GM18909 (cell line): ENCODE data around the gene ARVCF.
A peak's percentile ranks its signal among the peaks of the same experiment; 100 is the strongest.

Experiments
- ATAC-seq: cut with Tn5 transposase; IDR thresholded peaks from one replicate; pipeline ENCODE4 v1.9.1; 2021; ENCODE audit warnings: mild to moderate bottlenecking; ENCODE audit not compliant: unreplicated experiment, poor library complexity

ARVCF gene

DNA sequence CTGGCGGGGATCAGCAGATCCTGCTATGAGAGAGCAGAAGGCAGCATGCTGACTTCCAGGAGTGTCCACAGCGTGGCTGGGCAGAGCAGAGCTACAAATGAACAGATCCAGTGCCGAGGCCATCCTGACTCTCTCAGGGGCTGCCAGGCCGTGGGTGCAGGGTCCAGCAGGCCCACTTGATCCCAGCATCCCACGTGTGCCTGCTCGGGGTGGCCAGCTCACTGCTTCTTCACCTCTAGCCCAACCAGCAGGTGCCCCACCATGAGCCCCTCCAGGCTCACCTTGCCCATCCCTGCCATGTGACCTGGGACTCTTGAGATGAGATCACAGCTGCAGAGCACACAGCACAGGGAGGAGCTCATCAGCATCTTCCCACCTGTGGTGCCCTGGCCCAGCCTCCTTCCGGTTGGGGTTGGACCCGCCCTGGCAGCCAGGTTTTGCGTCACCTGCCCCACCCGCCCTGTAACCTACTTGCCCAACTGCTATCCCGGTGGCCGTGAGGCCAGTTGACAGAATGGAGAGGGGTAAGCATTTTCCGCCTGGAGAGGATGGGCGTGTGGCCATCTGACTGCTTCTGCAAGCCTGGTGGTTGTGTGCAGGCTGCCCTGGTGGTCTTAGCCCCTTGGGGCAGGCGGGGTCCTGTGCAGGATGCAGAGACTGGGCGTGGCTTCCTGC is 15.2 kb upstream of the ARVCF start:
- no peak for ATAC-seq

DNA sequence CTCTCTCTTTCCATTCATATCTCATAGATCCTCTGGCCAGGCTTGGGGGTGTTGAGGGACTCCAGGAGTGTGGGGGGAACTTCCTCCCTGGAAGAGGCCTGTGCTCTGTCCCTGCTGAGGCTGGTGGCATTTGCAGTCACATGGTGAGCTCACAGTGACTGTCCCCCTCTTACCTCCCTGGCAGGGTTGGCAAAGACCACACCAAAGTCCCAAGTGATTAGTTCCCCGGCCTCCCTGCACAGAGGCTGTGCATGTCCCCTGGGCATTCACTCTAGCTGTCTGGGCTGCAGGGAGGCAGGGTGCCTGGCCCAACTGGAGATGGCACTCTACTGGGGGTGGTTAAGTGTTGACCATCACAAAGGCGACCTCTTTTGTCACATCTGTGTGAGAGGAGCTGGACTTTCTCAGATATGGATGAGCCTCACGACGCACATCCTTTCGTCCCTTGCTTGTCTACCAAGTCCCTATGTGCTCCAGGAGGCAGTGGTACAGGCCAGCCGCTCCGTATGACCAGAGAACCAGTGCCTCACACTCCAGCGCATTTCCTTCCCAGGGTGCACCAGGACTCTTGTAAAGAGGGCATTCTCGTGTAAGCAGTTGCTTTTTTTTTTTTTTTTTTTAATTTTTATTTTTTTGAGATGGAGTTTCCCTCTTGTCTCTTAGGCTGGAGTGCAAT is 13.1 kb upstream of the ARVCF start:
- ATAC-seq, result no peak

DNA sequence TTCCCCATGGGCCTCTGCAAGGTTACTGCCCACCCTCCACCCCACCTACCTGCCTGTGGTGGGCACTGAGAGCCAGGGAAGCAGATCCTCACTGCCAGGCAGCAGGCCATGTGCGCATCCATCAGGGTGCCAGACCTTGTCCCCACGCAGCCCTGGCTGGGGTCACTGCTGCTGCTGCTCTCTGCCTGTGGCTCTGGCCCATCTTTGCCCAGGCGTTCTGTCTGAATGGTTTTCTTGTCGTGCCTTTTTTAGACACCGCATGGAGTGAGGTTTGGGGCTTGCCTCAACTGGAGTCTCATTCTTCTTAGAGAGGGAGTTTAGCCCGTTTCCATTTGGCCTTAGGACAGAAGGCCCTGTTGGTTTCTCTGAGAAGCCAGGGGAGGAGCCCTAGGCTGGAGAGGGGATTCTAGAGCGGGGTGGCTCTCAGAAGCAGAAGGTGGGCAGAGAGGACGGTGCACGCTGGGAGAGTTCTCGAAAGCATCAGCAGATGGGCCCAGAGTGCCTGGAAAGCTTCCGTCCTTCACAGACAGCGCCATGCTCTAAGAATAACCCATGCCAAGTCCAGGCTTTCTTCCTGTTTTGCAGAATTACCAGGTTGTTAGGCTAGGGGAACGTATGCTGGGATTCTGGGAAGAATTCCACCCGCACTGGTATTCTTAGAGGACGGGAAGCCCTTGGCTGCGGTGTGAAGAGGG is 12.4 kb upstream of the ARVCF start:
- ATAC-seq, result no peak

DNA sequence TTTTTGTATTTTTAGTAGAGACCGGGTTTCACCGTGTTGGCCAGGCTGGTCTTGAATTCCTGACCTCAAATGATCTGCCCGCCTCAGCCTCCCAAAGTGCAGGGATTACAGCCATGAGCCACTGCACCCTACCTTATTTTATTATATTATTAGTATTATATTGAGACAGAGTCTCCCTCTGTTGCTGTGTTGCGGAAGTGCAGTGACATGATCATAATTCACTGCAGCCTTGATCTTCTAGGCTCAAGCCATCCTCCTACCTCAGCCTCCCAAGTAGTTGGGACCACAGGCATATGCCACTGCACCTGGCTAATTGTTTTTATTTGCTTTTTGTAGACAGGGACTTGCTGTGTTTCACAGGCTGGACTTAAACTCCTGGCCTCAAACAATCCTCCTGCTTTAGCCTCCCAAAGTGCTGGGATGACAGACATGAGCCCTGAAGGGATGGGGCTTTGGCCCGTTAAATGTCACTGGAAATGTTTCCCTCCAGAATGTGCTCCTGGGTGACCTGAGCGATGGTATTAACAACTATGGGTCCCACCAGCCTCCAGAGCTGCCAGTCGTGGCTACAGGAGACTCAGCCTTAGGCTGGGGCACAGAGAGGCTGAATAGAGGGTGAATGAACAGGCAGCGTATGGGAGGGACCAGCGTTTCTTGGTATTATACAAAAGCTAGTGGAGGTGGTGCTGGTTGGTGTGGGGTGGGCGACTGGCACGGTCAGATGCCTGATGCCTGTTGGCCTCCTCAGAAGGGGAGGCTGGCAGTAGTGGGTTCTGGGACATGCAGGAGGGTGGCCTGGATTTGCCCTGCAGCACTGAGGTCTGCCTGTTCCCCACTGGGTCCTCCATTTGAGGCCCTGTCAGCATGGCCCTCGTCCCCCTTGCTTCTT is 11.6 kb upstream of the ARVCF start:
- no peak for ATAC-seq

DNA sequence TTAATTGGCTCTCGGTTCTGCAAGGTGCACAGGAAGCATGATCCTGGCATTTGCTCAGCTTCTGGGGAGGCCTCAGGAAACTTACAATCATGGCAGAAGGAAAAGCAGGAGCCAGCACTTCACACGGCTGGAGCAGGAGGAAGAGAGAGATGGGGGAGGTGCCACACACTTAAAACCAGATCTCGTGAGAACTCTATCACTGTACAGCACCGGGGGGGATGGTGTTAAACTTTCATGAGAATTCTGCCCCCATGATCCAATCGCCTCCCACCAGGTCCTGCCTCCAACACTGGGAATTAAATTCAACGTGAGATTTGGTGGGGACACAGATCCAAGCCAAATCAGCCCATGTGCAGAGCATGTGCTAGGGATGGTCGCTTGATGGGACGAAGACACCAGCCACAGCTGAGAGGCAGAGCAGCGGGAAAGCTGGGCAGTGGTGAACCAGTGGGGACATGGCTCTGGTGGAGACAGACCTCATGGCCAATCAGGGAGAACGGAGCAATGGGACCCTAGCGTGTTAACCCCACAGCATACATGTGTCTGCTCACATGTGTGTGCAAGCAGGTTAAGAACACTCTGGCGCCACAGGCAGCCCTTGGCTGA is 10.5 kb upstream of the ARVCF start:
- ATAC-seq, result no peak

DNA sequence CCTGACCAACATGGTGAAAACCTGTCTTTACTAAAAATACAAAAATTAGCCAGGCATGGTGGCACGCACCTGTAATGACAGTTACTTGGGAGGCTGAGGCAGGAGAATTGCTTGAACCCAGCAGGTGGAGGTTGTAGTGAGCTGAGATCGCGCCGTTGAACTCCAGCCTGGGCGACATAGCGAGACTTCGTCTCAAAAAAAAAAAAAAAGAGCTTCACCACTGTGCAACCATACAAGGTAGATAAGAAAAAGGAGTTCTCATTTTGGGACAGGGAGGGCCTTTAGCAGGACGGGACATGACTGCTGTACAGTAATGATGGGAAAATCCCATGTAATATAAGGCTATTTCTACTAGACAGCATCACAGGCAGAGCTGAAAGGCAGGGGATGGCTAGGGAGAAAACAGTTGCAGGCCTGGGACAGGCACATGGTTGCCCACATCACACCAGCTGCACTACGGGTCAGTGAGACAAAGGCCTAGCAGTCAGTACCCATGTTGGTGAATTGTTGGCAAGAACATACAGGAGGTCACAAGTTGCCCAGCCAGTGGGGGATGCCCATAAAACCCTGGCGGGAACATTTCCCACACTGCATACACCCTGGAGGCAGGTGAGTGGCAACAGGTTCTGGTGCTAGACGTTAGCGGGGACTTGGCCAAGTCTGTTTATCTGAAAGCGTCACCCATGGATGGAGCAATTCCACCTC is 9.7 kb upstream of the ARVCF start:
- ATAC-seq, result no peak

DNA sequence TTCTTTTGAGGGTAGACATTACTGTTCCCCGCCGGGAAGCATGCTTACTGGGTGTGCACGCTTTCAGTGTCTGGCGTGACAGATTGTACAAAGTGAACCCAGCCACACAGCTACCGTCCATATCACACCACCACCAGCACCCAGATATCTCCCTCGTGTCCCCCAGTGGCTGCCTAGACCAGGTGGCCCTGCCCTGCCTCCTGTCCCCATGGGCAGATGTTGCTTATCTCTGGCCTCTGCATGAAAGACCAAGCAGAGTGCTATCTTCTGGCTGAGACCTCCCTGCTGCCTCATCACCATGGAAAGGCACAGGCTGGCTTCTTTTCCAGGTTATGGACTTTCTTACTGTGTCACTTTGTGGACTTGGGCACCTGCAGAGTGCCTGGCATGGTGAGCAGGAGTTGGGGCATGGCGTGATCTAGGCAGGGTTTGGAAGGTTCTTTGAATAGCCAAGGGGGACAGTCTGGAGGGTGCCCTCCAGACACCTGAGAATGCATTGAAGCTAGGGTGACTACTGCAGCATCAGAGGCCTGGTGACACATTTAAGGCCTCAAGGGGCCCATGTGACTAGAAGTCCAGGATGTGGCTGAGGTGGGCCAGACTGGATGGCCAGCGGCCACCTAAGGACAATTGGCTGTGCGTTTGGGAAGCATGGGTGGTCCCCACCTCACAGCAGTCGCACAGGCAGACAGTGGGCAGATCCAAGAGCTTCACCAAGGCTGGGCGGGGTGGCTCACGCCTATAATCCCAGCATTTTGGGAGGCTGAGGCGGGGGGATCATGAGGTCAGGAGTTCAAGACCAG is 9.0 kb upstream of the ARVCF start:
- no peak for ATAC-seq

DNA sequence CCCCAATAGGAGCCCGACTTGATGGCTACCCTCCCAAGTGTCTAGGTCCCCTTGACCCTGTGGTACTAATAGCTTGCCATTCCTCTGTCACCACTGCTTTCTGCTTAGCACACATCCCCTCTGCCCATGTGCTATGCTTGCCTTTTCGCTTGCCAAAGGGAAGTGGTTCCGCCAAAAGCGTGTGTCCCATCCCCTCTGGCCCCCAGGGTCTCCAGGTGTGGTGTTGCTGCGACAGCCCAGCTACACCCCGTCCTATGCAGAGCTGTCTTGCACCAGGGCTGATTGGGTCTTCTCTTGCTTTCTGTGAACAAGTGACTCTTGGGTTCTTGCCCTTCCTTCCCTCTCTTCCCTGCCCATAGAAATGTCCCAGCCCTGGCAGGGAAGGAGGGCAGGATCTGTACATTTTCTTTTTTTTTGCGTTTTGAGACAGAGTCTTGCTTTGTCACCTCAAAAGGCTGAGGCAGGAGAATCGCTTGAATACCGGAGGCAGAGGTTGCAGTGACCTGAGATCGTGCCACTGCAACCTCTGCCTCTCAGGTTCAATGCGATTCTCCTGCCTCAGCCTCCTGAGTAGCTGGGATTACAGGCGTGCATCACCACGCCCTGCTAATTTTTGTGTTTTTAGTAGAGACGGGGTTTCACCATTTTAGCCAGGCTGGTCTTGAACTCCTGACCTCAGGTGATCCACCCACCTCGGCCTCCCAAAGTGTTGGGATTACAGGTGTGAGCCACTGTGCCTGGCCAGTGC is 8.2 kb upstream of the ARVCF start:
- no peak for ATAC-seq

DNA sequence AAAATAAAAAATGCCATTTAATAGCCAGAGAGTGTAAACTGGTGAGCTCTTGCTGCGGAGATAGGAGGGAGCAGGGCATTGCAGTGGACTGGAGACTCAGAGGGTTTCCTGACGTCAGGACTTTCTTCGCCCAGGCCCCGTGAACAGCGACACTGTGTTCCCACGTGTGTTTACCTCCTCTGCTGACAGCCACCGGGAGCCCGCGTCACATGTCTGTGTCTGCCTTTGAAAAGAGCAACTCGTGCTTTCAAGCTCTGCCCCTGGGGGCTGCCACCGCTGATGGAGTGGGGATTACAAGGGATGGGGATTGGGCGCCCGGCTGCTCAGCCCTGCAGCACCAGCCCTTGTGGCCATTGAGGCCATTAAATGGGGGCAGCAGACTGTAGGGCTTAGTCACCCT is 7.6 kb upstream of the ARVCF start:
- no peak for ATAC-seq

DNA sequence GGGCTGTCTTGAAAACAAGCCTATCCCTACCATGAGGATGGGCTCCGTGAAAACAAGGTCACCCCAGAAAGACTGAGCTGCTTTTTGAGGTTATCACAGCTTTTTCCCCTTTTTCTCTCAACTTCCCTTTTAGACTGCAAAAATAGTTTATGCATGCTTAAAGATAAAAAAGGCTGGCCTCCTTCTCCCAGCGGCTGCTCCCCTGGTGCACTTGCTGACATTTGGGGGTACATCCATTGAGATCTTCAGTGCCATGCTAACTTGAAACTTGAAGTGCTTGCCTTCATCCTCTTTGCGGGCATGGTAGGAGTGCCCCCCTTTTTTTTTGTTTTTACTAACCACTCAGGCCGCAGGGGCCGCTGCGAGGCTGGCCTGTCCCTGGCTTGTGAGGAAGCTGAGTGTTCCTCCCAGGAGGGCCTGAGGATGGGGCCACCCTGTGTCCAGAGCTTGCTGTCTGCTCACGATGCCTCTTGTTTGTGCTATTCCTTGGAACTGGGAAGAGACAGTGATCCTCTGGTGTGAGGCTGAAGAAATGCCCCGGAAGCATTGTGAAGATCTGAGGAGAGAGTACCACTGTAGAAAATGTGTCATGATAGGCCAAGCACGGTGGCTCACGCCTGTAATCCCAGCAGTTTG is 6.5 kb upstream of the ARVCF start:
- ATAC-seq, result no peak

DNA sequence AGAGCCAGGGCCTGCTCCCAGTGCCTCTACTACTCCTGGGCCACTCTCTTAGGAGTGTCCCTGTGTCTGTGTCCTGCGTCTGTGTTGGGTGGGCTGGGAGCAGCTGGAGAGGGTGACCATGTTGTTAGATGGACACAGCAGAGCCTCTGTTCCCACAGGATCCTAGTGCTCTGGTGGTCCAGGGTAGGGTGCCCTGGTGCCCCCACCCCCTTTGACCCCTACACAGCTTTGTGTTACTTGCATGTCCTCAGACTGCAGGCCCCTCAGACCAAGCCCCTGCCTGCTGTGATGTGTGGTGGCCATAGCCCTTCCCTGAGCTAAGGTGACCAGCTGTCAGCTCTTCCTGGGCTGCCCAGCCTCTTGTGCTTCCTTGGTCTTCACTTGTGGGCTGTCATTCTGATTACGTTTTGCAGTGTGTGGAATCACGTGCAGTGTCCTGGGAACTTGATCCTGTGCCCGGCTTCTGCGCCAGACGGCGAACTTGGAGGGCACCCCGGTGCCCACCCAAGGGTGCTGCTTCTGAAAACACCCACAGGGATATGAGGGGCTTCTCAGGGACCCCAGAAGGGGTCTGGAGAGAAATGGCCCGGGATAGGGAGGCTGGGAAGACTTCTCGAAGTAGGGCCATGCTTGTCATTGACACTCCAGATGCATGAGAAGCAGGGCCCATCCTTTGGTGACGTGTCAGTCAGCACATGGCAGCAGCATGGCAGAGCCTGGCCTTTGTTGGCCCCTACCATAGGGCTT is 5.8 kb upstream of the ARVCF start:
- ATAC-seq, result no peak

DNA sequence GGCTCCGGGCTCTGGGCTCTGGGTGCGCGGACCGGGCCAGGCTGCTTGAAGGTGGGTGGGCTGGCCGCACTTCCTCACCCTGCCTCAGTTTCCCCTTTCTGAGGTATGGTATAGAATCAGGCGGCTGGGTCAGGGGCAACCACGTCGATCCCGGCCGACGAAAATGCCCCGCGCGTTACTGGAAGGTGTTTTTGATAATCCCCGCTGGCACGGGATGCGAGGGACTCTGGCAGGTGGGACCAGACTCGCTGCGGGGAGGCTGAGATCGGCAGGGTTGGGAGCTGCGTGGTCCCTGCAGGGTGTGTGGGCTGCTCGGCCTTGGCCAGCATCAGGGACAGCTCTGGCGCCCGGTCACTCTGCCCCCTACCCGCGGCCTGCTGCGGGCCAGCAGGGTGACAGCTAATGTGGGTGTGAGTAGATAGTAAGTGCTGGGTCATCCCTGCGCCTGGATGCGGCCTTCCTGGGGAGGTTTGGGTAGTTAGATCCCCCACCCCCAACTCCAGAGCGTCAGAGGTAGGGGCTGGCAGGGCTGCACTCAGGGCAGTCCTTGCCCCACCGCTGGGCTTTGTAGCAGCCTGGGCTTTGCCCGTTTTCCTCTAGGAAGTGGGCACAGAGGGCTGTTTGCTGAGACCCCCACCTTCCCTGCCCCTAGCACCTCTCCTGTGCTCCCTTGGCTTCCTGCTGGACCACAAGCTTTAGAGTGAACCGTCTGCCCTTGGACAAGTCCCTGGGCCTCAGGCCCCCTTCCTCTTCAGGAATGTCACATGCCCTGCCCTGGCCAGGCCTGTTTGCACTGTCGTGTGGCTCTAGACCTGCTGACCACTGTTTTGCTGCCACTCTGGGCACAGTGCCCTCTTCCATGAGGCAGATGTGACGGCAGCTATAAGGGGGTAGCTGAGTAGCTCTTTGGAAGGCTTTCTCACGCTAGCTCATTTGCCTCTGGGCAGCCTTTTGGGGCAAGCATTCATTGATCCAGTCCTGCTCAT is 4.9 kb upstream of the ARVCF start:
- peak; percentile 19 for ATAC-seq

DNA sequence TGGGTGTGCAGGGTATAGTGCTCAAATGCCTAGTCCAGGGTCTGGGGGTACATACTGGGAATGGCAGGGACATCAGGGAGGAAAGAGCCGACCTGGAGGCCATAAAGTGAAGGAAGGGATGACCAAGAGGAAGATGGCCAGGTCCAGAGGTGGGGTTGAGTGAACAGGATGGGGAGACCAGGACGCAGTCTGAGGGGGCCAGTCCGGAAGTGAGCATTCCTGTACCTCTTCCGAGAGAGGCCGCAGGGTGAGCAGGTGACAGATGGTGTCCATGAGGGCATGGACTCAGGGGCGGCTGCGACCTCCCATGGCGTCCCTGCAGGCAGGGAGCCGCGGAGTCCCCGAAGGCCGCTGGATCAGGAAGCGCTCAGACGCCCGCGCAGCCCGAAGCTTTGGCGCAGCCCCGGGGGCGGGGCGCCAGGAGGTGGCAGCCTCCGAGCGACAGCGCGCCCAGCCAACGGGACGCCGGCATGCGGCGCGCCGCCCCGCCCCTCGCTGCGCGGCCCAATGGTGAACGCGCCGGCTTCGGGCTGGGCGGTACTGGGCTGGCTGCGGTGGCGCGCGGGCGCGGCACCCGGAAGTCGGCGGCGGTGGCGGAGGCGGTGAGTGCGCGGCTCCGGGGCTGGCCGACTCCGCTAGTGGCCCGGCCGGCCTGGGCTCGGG is 4.0 kb upstream of the ARVCF start, which contains the start of gene TANGO2:
TANGO2 (plus strand) TSS at position 578 of the 663 bp plus-strand sequence. CDS start 15,689 bp downstream, outside the sequence.
- ATAC-seq, result peak; percentile 85

DNA sequence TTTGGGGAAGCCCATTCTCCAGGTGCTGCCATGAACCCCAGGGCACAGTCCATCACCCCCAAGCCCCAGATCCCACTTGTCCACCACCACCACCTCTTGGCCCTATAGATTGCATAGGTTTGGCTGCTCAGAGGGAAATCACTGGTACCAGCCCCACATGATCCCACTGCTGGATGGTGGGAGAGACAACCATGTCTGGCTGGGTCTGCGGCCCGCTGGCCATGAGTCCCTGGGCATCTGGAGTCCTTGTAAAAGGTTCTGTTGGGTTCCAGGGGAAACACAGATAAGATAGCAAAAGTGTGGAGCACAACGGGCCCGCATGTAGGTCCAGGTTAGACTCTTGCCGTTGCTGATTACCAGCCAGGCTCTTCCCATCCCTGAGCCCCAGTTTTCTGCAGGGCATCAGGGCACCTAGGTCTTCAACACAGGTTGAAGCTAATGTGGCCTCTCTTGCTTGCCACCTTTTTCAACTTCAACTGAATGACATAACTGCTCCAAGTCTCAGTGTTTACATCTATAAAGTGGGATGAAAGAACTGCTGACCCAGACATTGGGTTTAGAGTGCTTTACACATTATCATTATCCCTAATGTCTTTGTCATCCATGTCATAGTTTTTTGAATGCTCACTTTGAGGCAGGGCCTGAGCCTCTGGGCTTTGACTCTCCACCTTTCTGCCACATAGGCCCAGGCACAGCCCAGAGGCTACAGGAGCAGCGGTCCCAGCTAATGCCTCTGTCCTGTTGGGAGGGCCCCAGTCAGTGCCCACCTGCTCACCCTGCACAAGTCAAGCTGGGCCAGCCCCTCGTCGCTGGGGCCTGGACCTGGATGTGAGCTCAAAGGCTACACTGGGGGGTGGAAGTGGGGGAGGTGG is 3.3 kb upstream of the ARVCF start:
- ATAC-seq, result no peak
